Measurements from ENCODE around the gene ST7.

ST7 gene

DNA sequence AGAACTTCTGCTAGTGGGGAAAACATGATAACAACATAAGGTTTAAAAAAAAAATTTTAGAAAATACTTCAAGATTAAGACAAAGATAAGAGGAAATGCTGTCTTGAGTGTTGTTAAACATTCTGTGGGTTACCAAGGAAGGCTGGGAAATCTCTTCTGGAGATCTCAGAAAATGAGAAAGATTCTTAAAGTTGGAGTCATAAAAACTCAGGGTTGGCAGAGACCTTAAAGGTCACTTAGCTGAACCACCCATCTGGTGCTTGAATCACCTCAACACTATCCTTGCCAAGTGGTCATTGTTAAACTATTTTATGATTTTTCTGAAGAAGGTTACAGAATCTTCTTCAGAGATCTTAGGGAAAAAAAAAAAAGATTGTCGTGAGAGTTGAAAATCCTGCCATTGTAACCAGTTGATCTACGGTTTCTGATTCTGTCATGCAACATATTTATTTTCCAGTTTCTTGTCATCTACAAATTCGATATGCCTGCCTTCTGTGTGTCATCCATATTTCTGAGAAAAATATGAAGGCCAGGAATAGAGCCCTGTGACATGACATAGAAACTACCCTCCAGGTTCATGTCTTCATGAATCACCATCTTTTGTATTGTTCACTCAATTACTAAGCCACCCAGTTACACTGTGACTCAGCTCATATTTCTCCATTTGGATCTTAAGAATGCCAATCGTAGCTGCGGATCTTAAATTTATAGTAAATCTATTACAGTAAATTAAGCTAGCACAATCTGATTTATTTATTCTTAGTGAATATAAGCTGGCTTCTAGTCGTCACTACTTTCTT is 179.2 kb downstream of the ST7 start:
- DNase-seq (ENCODE audit: low read depth) = peak; percentile 79

DNA sequence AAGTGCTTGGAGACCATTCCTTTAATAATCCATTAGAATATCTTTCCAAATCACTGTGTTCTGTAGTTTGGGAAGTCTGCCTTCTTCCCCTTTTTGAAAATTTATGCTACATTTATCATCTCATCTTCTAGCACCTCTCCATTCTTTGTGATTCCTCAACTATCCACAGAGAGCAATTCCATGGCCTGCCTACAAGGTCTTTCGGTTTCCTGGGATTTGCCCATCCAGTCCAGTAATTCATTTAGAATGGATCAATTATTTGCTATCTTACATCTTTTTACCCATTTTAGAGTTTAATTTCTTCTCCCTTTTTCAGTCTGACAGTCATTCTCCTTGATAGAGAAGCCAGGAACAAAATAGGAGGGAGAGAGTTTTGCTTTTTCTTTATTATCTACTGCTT is 179.8 kb downstream of the ST7 start:
- DNase-seq (ENCODE audit: low read depth) = no peak

DNA sequence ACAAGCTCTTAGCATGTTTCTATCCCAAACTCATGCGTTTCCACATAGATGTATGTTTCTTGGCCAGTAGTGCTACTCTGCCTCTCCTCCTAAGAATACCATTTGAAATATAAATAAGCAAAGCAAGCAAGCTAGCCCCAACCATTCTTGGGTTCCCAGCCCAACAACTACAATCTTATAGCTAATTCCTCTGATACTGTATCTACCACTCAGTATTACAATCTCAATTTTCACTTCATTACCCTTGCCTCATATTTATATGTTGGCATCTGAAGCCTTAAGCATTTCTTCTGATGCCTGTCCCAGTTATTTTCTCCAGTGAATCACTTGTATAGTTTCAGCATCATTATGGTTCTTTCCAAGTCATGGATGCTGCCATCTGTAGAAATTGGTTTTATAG is 181.1 kb downstream of the ST7 start:
- no peak for DNase-seq (ENCODE audit: low read depth)

- DNase-seq (ENCODE audit: low read depth) = no peak
These were observed 181.7 kb downstream of the ST7 start for GRCh38 chr7:117134889-117135552.

DNA sequence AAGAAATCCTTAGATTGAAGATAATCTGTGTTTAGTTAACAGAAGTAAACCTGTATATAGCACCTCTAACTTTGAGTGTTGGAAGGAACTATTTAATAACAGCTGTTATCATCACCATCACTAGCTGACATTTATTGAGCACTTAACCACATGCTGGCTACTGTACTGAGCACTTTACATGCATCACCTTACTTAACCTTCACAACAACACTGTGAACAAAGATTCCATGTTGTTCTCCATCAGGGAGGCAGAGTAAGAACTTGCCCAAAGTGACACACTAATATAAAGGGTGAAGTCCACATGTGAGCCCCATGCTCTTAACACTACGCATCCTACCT is 182.2 kb downstream of the ST7 start:
- no peak for DNase-seq (ENCODE audit: low read depth)

DNA sequence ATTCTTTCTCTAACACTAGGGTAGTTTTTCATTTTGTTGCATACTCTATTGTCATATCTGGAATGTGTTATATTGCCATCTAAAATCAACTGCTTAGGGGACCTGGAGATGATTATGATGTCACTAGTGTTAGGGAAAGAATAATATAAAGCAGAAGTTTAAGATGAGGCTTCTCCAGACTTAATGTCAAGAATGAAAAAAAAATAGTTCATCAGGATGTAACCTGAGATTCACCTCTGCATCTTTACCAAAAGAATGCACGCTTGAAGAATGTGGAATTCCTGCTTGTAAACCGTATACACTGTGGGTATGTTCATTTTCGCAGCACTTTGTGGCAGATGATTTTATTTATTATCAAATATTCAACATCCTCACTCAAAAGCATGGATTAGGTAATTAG is 184.6 kb downstream of the ST7 start:
- DNase-seq (ENCODE audit: low read depth) = no peak

- no peak for DNase-seq (ENCODE audit: low read depth)
These were observed 185.2 kb downstream of the ST7 start for GRCh38 chr7:117138495-117138894.

- no peak for DNase-seq (ENCODE audit: low read depth)
These were observed 185.7 kb downstream of the ST7 start for GRCh38 chr7:117138981-117139380.

GRCh38 chr7:117139397-117139984 is 186.2 kb downstream of the ST7 start:
- DNase-seq (ENCODE audit: low read depth) = no peak

- no peak for DNase-seq (ENCODE audit: low read depth)
These were observed 187.6 kb downstream of the ST7 start for GRCh38 chr7:117140921-117141320.

DNA sequence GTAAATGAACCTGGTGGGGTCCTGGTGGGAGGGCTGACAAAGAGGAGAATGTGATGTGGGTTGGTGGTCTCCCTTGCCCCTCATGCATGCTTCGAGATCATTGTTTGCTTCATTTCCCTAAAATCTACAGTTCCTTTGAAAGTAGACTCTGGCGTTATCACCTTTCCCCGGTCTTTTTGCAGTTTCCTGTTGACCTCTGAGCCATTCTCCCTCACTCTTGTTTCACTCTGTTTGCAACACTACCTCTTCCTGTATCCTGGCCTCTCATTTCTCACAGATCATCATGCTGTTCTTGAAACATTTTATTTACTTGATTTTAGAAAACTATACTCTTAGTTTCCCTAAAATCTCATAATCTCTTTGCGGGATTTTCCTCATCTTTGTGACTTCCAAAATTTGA is 189.8 kb downstream of the ST7 start:
- DNase-seq (ENCODE audit: low read depth) = no peak

DNA sequence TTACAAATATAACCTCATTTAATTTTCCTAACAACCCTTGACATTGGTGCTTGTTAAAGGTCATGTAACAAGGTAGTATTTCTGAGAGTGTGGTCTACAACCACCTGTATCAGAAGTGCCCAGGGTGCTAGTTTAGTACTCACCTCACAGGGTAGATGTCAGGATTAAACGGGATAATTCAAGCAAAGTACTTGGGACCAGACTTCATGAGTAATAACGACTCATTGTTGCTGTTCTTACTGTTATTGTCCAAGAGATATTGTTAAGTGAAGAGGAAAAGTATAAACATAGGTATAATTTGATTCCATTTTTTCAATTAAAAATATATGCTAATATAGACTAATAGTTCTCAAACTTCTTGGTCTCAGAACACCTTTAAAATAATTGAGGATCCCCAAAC is 190.3 kb downstream of the ST7 start:
- no peak for DNase-seq (ENCODE audit: low read depth)

DNA sequence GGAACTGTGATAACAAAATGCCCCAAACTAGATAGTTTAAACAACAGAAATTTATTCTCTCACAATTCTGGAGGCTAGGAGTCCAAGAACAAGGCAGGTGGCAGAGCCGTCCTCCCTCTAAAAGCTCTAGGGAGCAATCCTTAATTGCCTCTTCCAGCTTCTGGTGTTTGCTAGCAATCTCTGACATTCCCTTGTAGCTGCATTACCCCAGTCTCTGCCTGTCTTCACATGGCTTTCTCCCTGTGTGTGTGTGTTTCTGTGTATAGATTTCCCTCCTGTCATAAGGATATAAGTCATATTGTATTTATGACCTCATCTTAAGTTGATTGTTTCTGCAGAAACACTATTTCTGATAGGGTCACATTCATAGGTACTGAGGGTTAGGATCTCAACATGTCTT is 192.0 kb downstream of the ST7 start:
- DNase-seq (ENCODE audit: low read depth) = no peak

GRCh38 chr7:117146059-117146458 is 192.8 kb downstream of the ST7 start:
- no peak for DNase-seq (ENCODE audit: low read depth)

DNA sequence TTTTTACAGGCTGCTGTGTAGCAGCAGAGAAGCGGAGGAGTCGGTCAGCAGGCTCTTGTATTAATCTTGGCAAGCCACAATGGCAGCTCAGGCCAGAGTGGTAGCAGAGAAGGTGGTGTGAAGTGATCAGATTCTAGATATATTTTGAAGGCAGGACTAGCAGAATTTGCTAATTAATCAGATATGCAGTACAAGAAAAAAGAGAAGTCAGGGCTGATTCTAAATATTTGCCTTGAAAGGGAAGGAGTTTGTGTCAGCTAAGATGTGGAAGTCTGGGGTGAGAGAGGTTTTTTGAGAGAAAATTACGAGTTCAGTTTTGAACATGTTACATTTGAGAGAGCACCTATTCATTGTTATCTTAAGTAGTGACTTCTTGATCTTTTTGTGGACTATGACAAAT is 193.2 kb downstream of the ST7 start:
- DNase-seq (ENCODE audit: low read depth) = no peak

DNA sequence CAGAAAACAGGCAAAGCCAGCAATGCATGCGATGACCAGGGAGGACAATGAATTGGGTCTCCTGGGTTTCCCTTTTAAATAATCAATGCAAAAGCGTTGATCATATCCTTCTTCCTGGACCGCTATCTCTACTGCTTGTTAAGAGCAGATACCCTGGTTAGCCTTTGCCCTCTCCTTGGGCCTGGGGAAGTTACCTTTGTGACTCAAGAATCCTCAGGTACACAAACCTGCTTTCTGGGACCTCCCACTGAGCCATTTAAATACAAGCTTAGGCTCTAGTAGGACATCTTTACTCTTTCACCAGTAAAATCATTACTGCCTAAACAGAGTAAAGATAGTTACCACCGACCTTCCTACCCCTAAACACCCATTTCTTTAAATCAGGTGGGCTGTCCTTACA is 195.7 kb downstream of the ST7 start:
- no peak for DNase-seq (ENCODE audit: low read depth)

- no peak for DNase-seq (ENCODE audit: low read depth)
These were observed 196.4 kb downstream of the ST7 start for GRCh38 chr7:117149692-117150091.

- DNase-seq (ENCODE audit: low read depth) = no peak
These were observed 199.1 kb downstream of the ST7 start for GRCh38 chr7:117152213-117153007.

DNA sequence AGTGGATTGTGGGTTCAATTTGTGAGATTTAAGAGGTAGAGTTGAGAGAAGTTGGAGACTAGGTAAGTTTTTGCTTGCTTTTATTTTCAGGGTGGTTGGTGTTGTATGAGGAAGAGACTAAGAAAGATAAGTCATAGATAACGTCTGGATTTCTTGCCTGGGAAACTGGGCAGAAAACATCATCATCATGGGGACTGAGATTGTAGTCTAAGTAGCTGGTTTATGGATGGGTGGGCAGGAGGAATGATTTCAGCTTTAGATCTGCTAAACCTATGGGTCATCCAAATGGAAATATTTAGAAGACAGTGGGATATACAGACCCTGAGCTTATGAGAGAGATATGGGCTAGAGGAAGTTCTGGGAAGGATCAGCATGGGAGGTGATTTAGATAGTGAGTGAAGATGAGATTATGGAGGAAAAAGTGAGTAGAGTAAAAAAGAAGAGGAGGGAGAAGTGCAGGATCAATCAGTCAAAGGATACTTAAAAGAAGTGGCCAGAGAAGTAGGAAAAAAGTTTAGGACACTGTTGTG is 199.8 kb downstream of the ST7 start:
- DNase-seq (ENCODE audit: low read depth) = no peak

GRCh38 chr7:117154721-117155120 is 201.4 kb downstream of the ST7 start:
- DNase-seq (ENCODE audit: low read depth) = no peak

GRCh38 chr7:117155694-117156093 is 202.4 kb downstream of the ST7 start:
- DNase-seq (ENCODE audit: low read depth) = no peak
